ENCODE results near the gene TPGS1.

- TF ChIP-seq CTCF (IDR thresholded peaks at IDR 0.05): no peak
- TF ChIP-seq POLR2A (IDR thresholded peaks at IDR 0.05): no peak
These were observed 2.7 kb upstream of the TPGS1 start for GRCh38 chr19:504616-505015.
